ENCODE results near the gene ZNF71.

ZNF71 gene

DNA sequence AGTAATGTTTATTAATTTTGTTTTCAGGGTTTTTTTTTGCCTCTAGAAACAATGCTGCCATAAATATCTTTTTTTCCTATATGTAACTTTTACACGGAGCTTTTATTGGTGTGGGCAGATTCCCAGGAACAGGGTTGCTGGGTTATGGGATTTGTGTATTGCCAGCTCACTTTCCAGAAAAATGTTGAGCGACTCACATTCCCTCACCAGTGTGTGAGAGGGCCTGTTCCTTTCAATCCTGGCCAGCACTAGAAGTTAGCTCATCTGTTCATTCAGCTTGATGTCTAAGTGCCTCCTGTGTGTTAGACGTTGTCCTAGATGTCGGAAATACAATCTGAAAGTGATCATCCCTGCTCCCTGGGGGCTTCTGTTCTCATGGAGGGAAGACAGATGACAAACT is 2.6 kb downstream of the ZNF71 start:
- no peak for TF ChIP-seq EZH2phosphoT487 (IDR thresholded peaks at IDR 0.05; ENCODE audit: low read depth)
- TF ChIP-seq, protein P1, sequence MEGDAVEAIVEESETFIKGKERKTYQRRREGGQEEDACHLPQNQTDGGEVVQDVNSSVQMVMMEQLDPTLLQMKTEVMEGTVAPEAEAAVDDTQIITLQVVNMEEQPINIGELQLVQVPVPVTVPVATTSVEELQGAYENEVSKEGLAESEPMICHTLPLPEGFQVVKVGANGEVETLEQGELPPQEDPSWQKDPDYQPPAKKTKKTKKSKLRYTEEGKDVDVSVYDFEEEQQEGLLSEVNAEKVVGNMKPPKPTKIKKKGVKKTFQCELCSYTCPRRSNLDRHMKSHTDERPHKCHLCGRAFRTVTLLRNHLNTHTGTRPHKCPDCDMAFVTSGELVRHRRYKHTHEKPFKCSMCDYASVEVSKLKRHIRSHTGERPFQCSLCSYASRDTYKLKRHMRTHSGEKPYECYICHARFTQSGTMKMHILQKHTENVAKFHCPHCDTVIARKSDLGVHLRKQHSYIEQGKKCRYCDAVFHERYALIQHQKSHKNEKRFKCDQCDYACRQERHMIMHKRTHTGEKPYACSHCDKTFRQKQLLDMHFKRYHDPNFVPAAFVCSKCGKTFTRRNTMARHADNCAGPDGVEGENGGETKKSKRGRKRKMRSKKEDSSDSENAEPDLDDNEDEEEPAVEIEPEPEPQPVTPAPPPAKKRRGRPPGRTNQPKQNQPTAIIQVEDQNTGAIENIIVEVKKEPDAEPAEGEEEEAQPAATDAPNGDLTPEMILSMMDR (IDR thresholded peaks at IDR 0.05; ENCODE audit: low read depth, low read length): no peak
- no peak overlapping the region for H3K4me3 ChIP-seq (ENCODE audit: low read length)
- H2AFZ ChIP-seq (ENCODE audit: low read depth, low read length): no peak overlapping the region
- no peak overlapping the region for H3K27ac ChIP-seq (ENCODE audit: low read length)
- no peak overlapping the region for H3K9ac ChIP-seq (ENCODE audit: low read length)
- H3K79me2 ChIP-seq (ENCODE audit: low read length): peaks cover 56% of the 10 kb centered on the region
- no peak overlapping the region for H3K4me2 ChIP-seq (ENCODE audit: low read length)
- peaks cover 52% of the 10 kb centered on the region for H3K36me3 ChIP-seq (replicated peaks; ENCODE audit: low read depth, low read length)
- H3K4me1 ChIP-seq (ENCODE audit: low read length): peaks cover 6% of the 10 kb centered on the region
- H3K27me3 ChIP-seq (ENCODE audit: low read depth, low read length): no peaks in the 10 kb centered on the region
- peaks cover 9% of the 10 kb centered on the region; the same call in 1 of the 2 replicates for H3K9me3 ChIP-seq (ENCODE audit: insufficient read depth, low read length)
- no peaks in the 10 kb centered on the region for H4K20me1 ChIP-seq (ENCODE audit: insufficient read depth, low read length)

DNA sequence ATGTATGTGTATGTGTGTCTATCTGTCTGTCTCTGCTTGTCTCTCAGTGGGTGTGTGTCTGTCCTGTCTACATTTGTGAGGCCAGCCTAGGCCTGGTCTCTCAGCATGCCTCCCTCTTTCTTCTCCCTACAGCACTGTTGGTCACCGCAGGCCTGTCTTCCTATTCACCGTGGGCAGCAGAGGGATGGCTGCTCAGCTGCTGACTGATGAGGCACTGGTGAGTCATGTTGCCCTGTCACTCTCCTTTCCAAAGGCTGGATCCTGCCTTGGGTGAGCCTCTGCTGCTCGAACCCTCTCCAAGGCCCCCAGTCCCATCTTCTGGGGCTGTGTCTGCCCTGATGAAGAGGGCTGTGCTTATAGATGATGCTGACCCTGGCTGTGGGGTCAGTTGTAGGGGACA is 6.3 kb downstream of the ZNF71 start:
- Histone ChIP-seq H3K9ac (ENCODE audit: low read length) (no peak overlapping the region), H3K9me3 (ENCODE audit: insufficient read depth, low read length) (peaks cover 16% of the 10 kb centered on the region; the same call in 1 of the 2 replicates)

DNA sequence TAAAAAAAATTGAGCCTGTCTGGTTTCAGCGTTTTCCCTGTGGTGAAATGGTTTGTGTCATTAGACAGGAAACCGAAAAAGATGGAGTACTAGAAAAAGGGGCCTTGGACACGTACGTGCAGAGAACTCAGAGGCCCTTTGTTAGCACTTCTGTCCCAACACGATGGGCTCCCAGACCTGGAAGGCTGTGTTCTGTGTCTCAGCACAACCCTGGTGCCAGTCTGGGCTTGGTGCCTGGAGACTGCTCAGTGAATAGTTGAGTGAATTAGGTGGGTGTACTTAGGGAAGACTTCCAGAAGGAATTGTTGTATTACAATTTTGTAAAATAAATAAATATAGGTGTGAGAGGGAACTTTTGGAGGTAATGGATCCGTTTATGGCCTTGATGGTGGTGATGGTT is 8.7 kb downstream of the ZNF71 start:
- Histone ChIP-seq H3K79me2 (ENCODE audit: low read length) (peaks cover 36% of the 10 kb centered on the region), H3K4me2 (ENCODE audit: low read length) (no peak overlapping the region), H4K20me1 (ENCODE audit: insufficient read depth, low read length) (no peaks in the 10 kb centered on the region), H3K36me3 (replicated peaks; ENCODE audit: low read depth, low read length) (peaks cover 82% of the 10 kb centered on the region), H2AFZ (ENCODE audit: low read depth, low read length) (no peak overlapping the region), H3K4me1 (ENCODE audit: low read length) (no peaks in the 10 kb centered on the region), H3K27me3 (ENCODE audit: low read depth, low read length) (no peaks in the 10 kb centered on the region), H3K4me3 (ENCODE audit: low read length) (no peak overlapping the region), H3K27ac (ENCODE audit: low read length) (no peak overlapping the region), H3K9ac (ENCODE audit: low read length) (no peak overlapping the region), H3K9me3 (ENCODE audit: insufficient read depth, low read length) (peaks cover 10% of the 10 kb centered on the region; the same call in 1 of the 2 replicates)
- TF ChIP-seq, protein P1 (IDR thresholded peaks at IDR 0.05; ENCODE audit: low read depth, low read length): no peak
- TF ChIP-seq EZH2phosphoT487 (IDR thresholded peaks at IDR 0.05; ENCODE audit: low read depth): no peak

More for the DNA sequence above, 6.3 kb downstream of the ZNF71 start:
- Histone ChIP-seq H2AFZ (ENCODE audit: low read depth, low read length) (no peak overlapping the region), H3K4me3 (ENCODE audit: low read length) (no peak overlapping the region), H3K79me2 (ENCODE audit: low read length) (peaks cover 53% of the 10 kb centered on the region), H3K27me3 (ENCODE audit: low read depth, low read length) (no peaks in the 10 kb centered on the region), H3K27ac (ENCODE audit: low read length) (no peak overlapping the region), H4K20me1 (ENCODE audit: insufficient read depth, low read length) (no peaks in the 10 kb centered on the region), H3K4me1 (ENCODE audit: low read length) (no peaks in the 10 kb centered on the region), H3K36me3 (replicated peaks; ENCODE audit: low read depth, low read length) (peaks cover 86% of the 10 kb centered on the region), H3K4me2 (ENCODE audit: low read length) (no peak overlapping the region)
- TF ChIP-seq EZH2phosphoT487 (IDR thresholded peaks at IDR 0.05; ENCODE audit: low read depth): no peak
- TF ChIP-seq, protein P1 (IDR thresholded peaks at IDR 0.05; ENCODE audit: low read depth, low read length): no peak

DNA sequence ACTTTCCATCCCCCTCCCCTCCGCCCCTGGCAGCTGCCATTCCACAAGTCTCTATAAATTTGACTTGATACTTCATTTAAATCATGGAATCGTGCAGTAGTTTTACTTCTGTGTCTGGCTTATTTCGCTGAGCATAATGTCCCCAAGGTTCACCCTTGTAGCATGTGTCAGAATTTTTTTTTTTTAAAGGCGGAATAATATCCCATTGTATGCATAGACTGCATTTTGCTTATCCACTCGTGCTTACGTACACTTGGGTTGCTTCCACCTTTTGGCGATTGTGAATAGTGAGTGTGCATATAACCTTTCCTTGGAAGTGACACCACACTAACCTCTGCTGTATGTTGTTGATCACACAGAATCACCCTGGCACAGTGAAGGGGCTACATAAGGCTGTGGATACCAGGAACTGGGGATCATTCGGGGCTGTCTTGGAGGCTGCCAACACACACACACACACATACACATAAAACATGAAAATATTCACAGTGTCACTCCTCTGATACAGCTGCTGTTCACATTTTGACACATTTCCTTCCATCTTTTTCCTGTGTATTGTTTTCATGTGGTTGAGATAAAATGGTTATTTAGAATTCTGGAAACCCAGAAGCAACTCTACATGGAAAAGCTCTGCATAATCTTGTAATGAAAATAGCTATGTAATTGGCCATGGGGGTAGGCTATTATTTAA is 13.3 kb downstream of the ZNF71 start:
- Histone ChIP-seq H2AFZ (ENCODE audit: low read depth, low read length) (no peak overlapping the region), H3K4me2 (ENCODE audit: low read length) (no peak overlapping the region), H3K9me3 (ENCODE audit: insufficient read depth, low read length) (peaks cover 30% of the 10 kb centered on the region), H3K4me3 (ENCODE audit: low read length) (no peak overlapping the region), H4K20me1 (ENCODE audit: insufficient read depth, low read length) (no peaks in the 10 kb centered on the region), H3K27me3 (ENCODE audit: low read depth, low read length) (no peaks in the 10 kb centered on the region), H3K27ac (ENCODE audit: low read length) (no peak overlapping the region), H3K9ac (ENCODE audit: low read length) (no peak overlapping the region), H3K36me3 (replicated peaks; ENCODE audit: low read depth, low read length) (peaks cover 84% of the 10 kb centered on the region), H3K79me2 (ENCODE audit: low read length) (peaks cover 20% of the 10 kb centered on the region), H3K4me1 (ENCODE audit: low read length) (no peaks in the 10 kb centered on the region)
- TF ChIP-seq EZH2phosphoT487 (IDR thresholded peaks at IDR 0.05; ENCODE audit: low read depth): no peak
- TF ChIP-seq, protein P1 (IDR thresholded peaks at IDR 0.05; ENCODE audit: low read depth, low read length): no peak
